NCI-H2196 treated with DMSO at 0.1 percent for 48 hours (cell line): Measurements from ENCODE around the gene PTPRG.

Source experiments
- DNase-seq: peaks from one replicate; lab custom pipeline; 2025; ENCODE audit not compliant: unreplicated experiment; lab: John Stamatoyannopoulos, UW

PTPRG gene

GRCh38 chr3:61914276-61914675, 352.9 kb downstream of the PTPRG start:
- no peak for DNase-seq

DNA sequence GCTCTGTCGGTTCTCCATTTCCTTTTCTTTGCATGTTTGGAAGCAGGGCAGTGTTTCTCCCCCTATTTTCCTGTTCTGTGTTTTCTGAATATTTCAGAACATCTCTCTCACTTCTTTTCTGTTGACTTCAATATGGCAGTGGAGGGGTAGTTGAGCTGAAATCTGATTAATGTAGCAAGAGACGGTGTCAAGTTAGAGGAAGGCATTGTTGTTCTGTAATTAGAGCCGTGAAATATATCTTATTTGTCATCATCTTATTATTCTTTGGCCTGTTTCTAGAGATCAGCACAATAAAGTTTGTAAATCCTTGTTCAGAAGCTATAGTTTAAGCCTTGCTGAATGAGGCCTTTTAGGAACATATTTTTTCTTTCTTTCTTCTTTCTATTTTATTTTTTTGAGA, 353.9 kb downstream of the PTPRG start:
- no peak for DNase-seq

DNA sequence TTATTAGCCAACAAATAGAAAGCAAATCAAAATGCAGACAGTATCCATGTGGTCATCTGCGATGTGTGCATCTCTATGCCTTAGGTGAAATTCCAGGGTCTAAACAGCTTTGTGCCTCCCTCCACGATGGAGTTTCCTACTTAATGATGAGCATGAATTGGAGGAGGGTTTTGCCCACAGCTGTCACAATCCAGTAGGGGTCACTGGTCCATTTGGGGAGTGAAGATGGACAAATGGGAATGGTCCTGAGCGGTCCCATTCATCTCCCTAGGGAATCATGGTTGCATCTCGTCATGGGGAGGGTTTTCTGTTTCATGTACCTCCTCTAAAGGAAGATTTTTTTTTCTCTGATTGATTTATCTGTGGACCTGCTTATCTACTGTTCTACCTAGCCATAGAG, 358.0 kb downstream of the PTPRG start:
- no peak for DNase-seq

DNA sequence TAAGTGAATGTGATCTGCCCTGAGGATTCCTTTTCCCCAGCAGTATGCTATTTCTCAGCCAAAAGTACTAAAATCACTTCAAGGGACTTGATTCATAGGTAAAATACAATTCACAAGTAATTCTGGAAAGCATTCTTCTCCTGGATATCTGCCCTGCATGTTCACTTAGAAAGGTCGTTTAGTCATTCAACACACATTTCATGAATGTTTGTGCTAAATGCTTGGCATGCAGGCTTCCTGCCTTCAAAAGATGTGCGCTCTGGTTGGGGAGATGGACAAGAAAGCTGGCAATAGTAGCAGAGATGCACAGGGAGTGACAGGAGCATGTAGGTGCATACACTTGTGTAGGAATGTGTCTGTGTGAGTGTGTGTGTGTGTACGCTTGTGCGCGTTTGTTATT, 360.7 kb downstream of the PTPRG start:
- no peak for DNase-seq

DNA sequence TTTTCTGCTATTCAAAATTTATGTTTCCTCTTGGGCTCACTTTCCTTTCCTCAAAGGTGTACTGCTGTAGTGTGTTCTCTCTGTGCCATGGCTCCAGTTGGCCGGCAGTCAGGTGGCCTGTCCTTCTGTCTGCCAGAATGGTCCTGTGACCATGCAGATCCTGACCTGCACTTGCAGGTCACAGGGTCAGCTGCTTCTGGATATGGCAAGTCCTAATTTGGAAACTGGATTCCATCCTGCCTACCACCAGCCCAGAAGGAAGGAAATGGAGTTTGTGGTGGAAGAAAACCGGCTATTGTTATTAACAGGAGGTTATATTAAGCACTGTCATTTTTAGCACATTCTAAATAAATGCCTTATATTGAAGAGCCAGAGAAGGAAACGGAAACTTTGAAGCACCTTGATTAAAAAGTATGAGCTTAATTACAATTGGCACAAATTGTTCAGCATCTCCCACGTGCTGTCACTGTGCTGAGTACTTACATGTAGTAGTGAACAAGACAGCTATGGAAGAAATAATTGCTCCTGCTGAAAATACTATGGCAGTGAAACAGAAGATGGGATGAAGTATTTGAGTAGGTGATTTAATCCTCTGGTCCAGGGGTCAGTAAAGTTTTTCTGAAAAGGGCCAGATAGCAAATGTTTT, 362.8 kb downstream of the PTPRG start:
- DNase-seq: no peak

GRCh38 chr3:61924991-61925390, 363.6 kb downstream of the PTPRG start:
- no peak for DNase-seq

DNA sequence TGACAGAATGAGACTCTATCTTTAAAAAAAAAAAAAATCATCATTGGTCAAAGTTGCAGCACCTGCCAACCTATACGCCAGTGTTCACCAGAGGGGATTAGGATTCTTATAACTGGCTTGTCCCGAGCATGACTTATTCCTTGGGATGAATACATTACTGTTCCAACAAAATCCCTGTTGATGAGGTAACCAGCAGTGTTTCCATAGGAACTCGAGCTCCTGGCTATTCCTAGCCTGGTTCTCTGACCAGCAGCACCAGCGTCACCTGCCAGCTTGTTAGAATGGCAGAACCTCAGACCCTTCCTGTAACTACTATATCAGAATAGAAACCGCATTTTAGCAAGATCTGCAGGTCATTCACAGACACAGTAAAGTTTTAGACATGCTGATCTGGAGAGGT, 364.4 kb downstream of the PTPRG start:
- DNase-seq: no peak

GRCh38 chr3:61926923-61927322, 365.6 kb downstream of the PTPRG start:
- no peak for DNase-seq

DNA sequence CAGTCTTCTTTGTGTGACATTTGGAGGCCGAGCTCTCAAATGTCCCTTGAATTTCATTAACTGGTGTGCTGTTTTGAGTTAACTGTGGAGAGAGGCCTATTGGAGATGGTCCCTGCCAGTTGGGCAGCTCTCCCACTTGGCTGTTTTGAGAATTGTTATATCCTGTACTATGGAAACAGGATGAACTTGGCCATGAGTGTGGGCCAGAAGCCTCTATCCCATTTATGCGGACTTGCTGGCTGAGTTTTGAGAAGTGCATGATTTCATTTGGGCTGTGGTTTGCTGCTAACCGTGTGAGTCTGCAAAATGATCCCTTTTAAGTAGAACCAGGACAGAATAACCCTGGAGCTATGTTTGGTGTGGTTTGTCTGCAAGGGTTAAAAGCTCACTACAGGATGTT, 366.0 kb downstream of the PTPRG start:
- DNase-seq: no peak

- no peak for DNase-seq
Measured at GRCh38 chr3:61928039-61928438, 366.7 kb downstream of the PTPRG start.

GRCh38 chr3:61928776-61929314, 367.5 kb downstream of the PTPRG start:
- no peak for DNase-seq

DNA sequence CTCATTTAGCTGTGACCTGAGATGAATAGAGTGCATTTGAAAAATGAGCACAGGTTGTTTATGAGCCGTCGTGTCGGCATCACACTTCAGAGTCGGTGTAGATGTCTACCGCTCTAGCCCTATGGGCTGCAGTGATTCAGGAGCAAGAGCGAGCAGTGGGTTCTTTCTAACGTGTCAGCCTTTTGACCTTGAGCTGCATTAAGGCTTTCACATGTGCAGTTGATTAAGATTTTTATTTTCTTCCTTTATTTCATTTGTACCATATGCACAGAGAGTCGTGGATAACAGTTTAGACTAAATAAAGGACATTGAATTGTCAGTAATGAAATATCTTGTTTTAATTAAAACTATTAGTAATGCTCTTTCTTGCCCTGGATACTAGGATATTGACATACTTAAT, 368.2 kb downstream of the PTPRG start:
- no peak for DNase-seq

DNA sequence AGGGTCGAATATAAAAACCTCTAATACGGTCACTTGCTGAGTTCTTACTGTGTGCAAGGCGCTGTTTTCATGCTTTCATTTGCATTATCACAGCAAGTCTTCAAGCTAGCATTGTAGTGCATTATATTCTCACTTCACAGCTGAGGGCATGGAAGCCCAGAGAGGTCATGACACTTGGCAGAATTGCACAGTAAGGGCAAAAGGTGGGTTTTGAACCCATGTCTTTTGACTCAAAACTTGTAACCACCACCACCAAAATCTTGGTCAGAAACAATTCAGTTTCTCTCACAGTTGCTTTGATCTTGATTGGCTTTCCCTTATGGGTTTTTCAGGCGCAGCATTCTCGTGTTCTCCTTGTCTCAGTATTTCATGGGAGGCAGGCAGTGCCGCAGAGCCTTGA, 371.1 kb downstream of the PTPRG start:
- DNase-seq: no peak

GRCh38 chr3:61933798-61934504, 372.6 kb downstream of the PTPRG start:
- DNase-seq: no peak

DNA sequence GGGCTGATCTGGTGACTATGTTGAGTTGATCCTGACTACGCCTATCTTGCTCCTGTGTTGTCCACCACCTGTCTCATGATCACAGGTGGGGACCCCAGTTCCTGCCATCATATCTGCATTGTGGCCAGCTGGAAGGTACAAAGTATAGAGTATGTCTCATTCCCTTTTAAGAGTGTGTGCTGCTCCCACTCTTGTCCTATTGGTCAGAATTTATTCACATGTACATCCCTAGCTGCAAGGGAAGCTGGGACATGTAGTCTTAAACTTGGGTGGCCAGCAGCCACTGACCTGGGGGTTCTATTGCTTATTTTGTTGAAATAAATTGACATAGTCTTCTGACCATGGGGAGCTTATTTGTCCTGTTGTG, 373.1 kb downstream of the PTPRG start:
- DNase-seq: no peak

DNA sequence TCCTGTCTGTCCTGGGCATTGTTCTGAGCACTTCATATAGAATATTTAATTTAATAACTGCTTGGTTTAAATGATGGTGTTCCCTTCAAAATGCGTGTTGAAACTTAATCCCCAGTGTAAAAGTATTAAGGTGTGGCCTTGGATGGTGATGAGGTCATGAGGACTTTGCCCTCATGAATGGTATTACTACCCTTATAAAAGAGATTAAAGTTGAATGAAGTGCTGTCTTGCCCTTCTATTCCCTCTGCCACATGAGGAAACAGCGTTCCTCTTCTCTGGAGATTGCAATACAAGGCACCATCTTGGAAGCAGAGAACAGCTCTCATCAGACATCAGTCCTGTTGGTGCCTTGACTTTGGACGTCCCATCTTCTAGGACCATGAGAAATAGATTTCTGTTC, 374.4 kb downstream of the PTPRG start:
- no peak for DNase-seq

- no peak for DNase-seq
Measured at GRCh38 chr3:61936344-61936937, 375.1 kb downstream of the PTPRG start.

GRCh38 chr3:61937477-61937876, 376.1 kb downstream of the PTPRG start:
- DNase-seq: no peak

GRCh38 chr3:61938878-61939549, 377.6 kb downstream of the PTPRG start:
- DNase-seq: no peak

GRCh38 chr3:61940236-61940635, 378.9 kb downstream of the PTPRG start:
- no peak for DNase-seq

DNA sequence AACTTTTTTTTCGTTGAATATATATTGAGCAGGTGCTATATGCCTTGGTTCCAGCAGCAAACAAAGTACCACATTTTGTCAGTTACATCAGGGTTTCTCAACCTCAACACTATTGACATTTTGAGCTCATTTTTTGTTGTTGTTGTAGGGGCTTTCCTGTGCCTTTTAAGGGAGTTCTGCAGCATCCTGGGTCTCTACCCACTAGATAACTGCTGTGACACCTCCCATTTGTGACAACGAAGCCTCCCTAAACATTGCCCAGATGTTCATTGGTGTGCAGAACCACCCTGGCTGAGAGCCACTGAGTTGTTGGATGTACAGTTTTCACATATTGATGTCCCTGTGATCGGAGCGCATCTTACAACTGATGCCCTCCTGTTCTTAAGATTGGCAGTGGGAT, 382.6 kb downstream of the PTPRG start:
- no peak for DNase-seq

GRCh38 chr3:61944726-61945125, 383.4 kb downstream of the PTPRG start:
- DNase-seq: no peak
